SK-N-SH treated with all-trans-retinoic acid at 6 μM for 48 hours (cell line): ENCODE measurements around the gene WDR18.

Experiments used
- ATAC-seq: fragments of 200-7000 bp; cut with Tn5 transposase; 3 replicates; pipeline ENCODE4 v1.9.1; 2020; ENCODE audit warnings: mild to moderate bottlenecking, moderate library complexity
- BACH2 ChIP-seq: fragments of 250-450 bp; sonication (Bioruptor Pico); IDR thresholded peaks from 2 replicates; pipeline ENCODE4 v1.9.0; 2021; ENCODE audit warnings: mild to moderate bottlenecking, borderline replicate concordance
- CREB5 ChIP-seq: fragments of 250-450 bp; sonication (Bioruptor Pico); IDR thresholded peaks from 2 replicates; pipeline ENCODE4 v1.5.1; 2020; ENCODE audit warnings: low read depth, mild to moderate bottlenecking, moderate library complexity
- ESRRG ChIP-seq: fragments of 250-450 bp; sonication (Bioruptor Pico); IDR thresholded peaks from 2 replicates; pipeline ENCODE4 v1.6.1; 2021; ENCODE audit warnings: mild to moderate bottlenecking
- GLIS3 ChIP-seq: fragments of 250-450 bp; sonication (Bioruptor Pico); IDR thresholded peaks from 2 replicates; pipeline ENCODE4 v1.5.0; 2020; ENCODE audit warnings: mild to moderate bottlenecking, moderate library complexity
- ISL1 ChIP-seq: fragments of 250-450 bp; sonication (Bioruptor Pico); IDR thresholded peaks from 2 replicates; pipeline ENCODE4 v2.1.2; 2022; ENCODE audit warnings: mild to moderate bottlenecking, moderate library complexity
- OSR1 ChIP-seq: fragments of 250-450 bp; sonication (Bioruptor Pico); IDR thresholded peaks from 2 replicates; pipeline ENCODE4 v1.8.0; 2022; ENCODE audit warnings: moderate library complexity, mild to moderate bottlenecking, inconsistent platforms
- PATZ1 ChIP-seq: fragments of 250-450 bp; sonication (Bioruptor Pico); IDR thresholded peaks from 2 replicates; pipeline ENCODE4 v1.8.0; 2020; ENCODE audit warnings: mild to moderate bottlenecking, moderate library complexity, borderline replicate concordance
- PPARA ChIP-seq: fragments of 250-450 bp; sonication (Bioruptor Pico); IDR thresholded peaks from 2 replicates; pipeline ENCODE4 v1.5.0; 2020; ENCODE audit warnings: mild to moderate bottlenecking, borderline replicate concordance
- RARB ChIP-seq: fragments of 250-450 bp; sonication (Bioruptor Pico); IDR thresholded peaks from 2 replicates; pipeline ENCODE4 v1.8.0; 2021; ENCODE audit warnings: mild to moderate bottlenecking, moderate library complexity
- SNAI2 ChIP-seq: fragments of 250-450 bp; sonication (Bioruptor Pico); IDR thresholded peaks from 2 replicates; pipeline ENCODE4 v1.5.0; 2020; ENCODE audit warnings: mild to moderate bottlenecking, moderate library complexity
- TCF4 ChIP-seq: fragments of 250-450 bp; sonication (Bioruptor Pico); IDR thresholded peaks from 2 replicates; pipeline ENCODE4 v1.8.0; 2021; ENCODE audit warnings: mild to moderate bottlenecking, moderate library complexity, borderline replicate concordance
- TOX ChIP-seq: fragments of 250-450 bp; sonication (Bioruptor Pico); IDR thresholded peaks from 2 replicates; pipeline ENCODE4 v1.8.0; 2021; ENCODE audit warnings: mild to moderate bottlenecking, moderate library complexity, borderline replicate concordance
- TSHZ2 ChIP-seq: fragments of 250-450 bp; sonication (Bioruptor Pico); IDR thresholded peaks from 2 replicates; pipeline ENCODE4 v1.5.0; 2020; ENCODE audit warnings: mild to moderate bottlenecking, moderate library complexity
- ZC3H10 ChIP-seq: fragments of 250-450 bp; sonication (Bioruptor Pico); IDR thresholded peaks from 2 replicates; pipeline ENCODE4 v1.5.1; 2021; ENCODE audit warnings: mild to moderate bottlenecking, moderate library complexity
- ZFP3 ChIP-seq: fragments of 250-450 bp; sonication (Bioruptor Pico); IDR thresholded peaks from 2 replicates; pipeline ENCODE4 v1.5.0; 2020; ENCODE audit warnings: mild to moderate bottlenecking, moderate library complexity
- ZFP30 ChIP-seq: fragments of 450-650 bp; formaldehyde crosslinking; IDR thresholded peaks from 2 replicates; pipeline ENCODE4 v1.5.0; 2022; ENCODE audit warnings: mild to moderate bottlenecking, moderate library complexity
- ZNF565 ChIP-seq: fragments of 450-650 bp; formaldehyde crosslinking; conservative IDR thresholded peaks from 2 replicates; pipeline ENCODE4 v1.5.0; 2020; ENCODE audit warnings: low read depth, mild to moderate bottlenecking, moderate library complexity
- ZNF70 ChIP-seq: fragments of 450-650 bp; formaldehyde crosslinking; IDR thresholded peaks from 2 replicates; pipeline ENCODE4 v1.5.0; 2020; ENCODE audit warnings: mild to moderate bottlenecking, moderate library complexity
- ZNF8 ChIP-seq: fragments of 450-650 bp; formaldehyde crosslinking; IDR thresholded peaks from 2 replicates; pipeline ENCODE4 v1.5.0; 2020; ENCODE audit warnings: mild to moderate bottlenecking, moderate library complexity

The WDR18 gene

GRCh38 chr19:1042689-1043511, 58.8 kb downstream of the WDR18 start:
- TF ChIP-seq TSHZ2 (CRISPR knock-in tag) (no peak), ZFP3 (no peak), PATZ1 (CRISPR knock-in tag) (no peak), OSR1 (no peak), TOX (CRISPR knock-in tag) (no peak), RARB (CRISPR knock-in tag) (no peak), BACH2 (no peak), ZFP30 (CRISPR knock-in tag) (no peak), ESRRG (CRISPR knock-in tag) (no peak), TCF4 (CRISPR knock-in tag) (no peak), SNAI2 (no peak), ZC3H10 (CRISPR knock-in tag) (no peak), PPARA (CRISPR knock-in tag) (no peak), ZNF8 (CRISPR knock-in tag) (no peak), ZNF70 (CRISPR knock-in tag) (no peak), ZNF565 (CRISPR knock-in tag) (no peak), CREB5 (CRISPR knock-in tag) (no peak), ISL1 (CRISPR knock-in tag) (no peak), GLIS3 (CRISPR knock-in tag) (no peak)
- no peak for ATAC-seq
